Measurements from ENCODE around the gene TOMM40L.
A peak's percentile ranks its signal among the peaks of the same experiment; 100 is the strongest.

Gene TOMM40L

GRCh38 chr1:161225534-161226319, at the start of gene TOMM40L:
TOMM40L (plus strand) TSS chr1:161226060; CDS start chr1:161226490, 430 bp downstream.
- peak; percentile 90 for DNase-seq

GRCh38 chr1:161176468-161177111, 49.3 kb upstream of the TOMM40L start:
- DNase-seq, result no peak

DNA sequence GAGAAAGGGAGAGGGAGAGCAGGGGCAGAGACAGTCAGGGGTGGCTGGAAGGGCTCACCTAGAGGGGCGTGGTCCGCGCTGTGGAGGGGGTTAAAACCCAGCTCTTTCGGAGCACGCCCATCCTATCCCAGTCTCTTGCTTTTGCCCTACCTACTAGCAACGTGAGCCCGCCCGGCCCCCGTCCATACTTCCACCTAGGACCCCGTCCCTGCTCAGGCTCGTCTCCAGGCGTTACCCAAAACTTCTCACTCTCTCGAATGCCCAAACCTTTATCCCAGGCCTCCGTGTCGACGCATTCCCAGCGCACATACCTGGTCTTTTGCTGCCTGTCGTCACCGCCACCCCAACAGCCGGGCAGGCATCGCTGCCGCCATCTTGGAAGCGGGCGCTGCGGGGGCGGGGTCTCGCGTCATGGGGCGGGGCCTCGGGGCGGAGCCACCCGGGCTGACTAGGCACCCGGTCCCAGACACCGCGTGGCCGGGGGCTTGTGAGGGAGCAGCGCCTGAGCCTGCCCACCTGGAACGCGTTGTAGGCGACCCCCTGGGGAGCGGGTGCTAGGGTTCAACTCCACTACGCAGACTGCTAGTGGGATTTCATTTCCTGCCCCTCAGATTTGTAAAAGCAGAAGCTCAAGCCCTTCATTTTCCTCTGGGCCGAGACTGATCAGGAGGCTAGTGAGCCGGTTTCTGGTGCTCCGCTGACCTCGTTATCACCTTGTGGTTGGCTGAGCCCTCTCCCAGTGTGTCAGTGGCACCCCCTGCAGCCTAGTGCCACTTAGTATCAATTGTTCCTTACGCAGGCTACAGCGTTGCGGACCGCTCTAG, 48.5 kb upstream of the TOMM40L start, which contains the start of gene B4GALT3:
TSS of gene B4GALT3 (minus strand) at position 396 of the 824 bp plus-strand sequence. CDS start 1,447 bp downstream, outside the sequence.
- peak; percentile 75 for DNase-seq

GRCh38 chr1:161177936-161178244, 48.0 kb upstream of the TOMM40L start:
- DNase-seq, result no peak

GRCh38 chr1:161179698-161180097, 46.2 kb upstream of the TOMM40L start:
- no peak for DNase-seq

GRCh38 chr1:161180639-161181038, 45.2 kb upstream of the TOMM40L start:
- DNase-seq, result no peak

- DNase-seq, result no peak
Observed at GRCh38 chr1:161182214-161182613, 43.6 kb upstream of the TOMM40L start.

DNA sequence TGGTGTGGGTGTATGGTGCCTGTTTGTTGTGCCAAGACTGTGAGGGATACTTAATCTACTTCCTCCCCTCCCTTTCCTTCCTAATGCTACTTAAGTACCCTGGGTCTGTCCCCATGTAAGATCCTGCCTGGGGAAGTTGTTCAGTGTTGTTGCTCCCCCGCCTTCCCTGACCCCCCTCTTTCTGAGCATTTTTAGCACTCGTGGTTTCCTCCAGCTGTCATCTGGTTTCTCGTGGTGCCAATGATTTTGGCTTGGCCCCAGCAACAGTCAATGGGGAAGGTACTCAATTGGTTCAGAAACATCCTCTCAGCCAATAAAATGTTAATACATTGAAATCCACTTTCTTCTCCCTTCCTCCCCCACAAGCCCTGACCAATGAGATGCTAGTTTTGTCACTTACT, 40.6 kb upstream of the TOMM40L start:
- DNase-seq, result no peak

DNA sequence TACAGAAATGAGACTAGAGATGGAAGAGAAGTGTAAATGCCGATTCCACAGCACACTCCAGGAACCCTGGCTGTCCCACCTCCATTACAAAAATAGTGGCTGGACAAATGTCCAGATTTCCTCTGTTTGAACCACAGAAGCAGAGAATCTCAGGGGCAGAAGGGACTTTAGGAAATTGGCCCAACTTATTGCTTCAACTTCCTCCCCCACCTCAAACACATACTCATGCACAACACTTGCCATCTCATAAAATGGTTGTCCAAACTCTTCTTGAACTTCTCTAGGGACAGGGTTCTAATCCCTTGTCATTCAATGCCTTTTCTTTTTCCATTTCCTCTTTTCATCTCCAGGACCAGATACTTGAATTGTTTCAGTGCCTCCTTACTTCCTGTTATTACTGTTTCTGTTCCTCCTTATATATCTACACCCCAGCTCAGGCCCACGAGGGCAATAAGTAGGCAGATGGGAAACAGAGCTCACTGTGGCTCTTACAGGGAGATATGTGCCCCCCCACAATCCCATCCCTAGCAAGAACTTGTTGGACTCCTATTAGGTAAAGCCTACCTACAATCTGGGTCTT, 40.0 kb upstream of the TOMM40L start:
- DNase-seq, result no peak

DNA sequence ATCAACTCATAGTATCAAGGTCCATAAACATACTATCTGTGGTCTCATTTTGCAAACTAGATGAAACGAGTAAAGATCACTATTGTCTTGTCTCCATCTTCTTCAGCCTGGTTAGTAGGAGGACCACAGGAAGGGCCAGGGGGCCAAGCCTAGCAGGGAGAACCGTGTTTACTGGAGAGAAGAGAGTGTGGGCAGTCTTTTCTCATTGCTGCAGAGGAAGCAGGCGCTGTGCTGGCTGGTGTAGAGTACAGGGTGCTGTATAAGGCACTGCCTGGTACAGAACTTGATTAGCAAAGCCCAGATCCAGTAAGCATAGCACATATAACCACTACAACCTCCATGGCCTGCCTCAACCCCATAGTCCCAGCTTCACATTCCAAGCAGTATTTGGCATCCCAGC, 38.5 kb upstream of the TOMM40L start:
- DNase-seq, result no peak

DNA sequence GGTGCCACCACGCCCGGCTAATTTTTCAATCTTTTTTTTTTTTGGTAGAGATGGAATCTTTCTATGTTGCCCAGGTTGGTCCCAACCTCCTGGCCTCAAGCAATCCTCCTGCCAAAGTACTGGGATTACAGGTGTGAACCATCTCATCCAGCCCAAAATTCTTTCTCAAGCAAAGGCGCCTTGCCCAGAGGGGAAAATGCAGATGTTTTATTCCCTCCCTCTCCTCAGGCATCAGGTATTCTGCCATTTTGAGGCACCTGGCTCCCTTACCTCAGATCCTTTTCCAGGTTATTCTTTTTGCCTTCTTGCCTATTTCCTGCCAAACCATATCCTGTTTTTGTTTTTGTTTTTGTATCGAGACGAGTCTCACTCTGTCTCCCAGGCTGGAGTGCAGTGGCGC, 37.5 kb upstream of the TOMM40L start:
- no peak for DNase-seq

DNA sequence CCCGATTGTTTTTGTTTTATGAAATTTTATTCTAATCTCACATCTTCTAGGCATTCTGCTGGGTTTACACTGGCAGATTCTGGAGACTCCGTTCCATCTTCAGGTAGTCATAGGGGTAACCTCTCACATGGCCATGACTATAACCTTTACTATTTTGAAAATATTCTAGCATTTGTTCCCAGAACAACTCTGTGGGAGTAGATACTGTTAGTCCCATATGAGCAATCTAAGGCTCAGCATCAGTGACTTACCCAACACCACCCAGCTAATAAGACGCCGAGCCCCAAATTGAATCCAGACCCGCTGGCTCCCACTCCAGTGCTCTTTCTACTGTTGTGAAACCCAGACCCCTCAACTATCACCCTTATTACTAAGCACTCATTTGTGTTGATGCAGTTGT, 36.8 kb upstream of the TOMM40L start:
- DNase-seq, result no peak

DNA sequence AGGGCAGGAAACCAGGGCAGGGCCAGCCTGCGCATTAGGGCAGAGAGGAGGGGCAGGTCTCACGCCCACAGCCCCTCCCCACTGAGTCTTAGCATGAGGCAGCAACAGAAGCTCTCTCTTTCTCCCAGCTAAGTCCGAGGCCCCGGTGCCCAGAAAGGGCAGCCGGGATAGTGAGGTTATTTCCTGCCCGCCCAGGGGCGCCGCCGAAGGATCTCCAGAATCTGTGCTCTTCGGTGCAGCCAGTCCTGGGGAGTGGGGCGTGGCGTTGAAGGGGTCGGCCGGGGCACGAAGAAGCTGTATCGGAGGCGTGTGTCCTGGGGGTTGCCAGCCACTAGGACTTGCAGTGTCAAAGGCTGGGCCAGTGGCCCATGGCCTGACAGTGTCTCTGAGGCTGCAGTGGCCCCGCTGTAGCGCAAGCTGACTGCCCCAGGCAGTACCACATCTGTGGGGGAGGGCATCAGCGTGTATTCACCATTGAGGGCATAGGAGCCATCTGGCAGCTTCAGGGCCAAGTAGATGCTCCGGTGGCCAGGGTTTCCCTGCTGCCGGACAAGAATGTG, 34.8 kb upstream of the TOMM40L start:
- DNase-seq, result no peak

DNA sequence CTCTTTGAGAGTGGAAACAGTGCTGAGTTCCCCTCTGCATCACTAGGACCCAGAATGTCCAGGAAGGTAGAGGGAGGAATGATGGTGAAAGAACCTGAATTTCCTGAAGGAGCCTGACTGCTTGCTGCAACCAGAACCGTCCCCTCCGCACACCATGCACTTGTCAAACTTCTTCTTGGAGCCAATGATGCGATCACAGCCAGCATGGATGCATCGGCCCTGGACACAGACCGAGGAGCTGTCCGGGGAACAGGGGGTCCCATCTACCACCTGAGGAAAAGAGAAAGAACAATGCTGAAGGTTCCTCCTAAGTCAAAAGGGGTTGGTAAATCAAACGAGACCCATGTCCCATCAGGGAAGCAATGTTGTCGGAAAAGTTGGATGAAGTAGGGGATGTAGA, 33.9 kb upstream of the TOMM40L start:
- DNase-seq, result no peak

DNA sequence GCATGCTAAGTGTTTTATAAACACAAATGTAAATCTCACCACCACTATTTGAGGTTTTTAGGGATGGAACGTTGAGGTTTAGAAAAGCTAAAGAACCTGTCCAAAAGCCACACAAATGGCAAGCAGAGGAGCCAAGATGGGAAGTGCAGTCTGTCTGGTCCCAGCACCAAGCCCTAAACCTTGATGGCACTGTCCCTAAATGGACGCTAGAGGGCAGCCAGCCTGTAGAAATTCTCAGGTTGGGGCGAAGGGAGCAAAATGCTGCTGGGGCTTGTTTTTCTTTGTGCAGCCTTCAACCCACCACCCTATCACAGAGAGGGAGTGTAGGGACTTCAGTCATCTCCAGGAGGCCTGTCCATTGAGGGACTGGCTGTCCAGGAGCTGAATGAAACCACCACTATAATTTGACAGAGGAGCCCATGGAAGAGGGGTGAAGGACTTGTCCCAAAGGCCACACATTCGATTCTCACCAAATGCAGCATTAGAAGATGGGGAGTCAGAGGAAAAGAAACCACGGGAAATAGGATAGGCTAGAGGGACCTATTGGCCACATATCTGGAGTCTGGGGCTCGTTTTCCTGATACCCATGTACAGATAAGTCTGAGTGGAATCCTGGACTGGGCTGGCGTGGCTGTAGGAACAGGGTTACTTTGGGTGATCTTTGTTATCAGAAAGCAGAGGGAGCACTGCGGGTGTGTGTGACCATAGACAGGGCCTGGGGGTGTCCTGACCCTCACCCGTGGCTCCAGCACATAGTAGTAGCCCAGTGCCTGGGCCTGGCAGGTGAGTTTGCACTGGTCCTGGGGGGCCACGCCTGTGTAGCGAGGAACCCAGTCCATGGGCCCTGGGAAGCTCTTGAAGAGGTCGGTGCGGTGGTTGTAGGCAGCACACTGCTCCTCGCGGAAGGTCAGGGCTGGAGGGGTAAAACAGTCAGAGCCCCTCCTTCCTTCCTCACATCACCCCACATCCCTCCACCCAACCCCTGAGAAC, 33.1 kb upstream of the TOMM40L start:
- peak; percentile 44 for DNase-seq

GRCh38 chr1:161193561-161194235, 32.2 kb upstream of the TOMM40L start:
- DNase-seq, result no peak

DNA sequence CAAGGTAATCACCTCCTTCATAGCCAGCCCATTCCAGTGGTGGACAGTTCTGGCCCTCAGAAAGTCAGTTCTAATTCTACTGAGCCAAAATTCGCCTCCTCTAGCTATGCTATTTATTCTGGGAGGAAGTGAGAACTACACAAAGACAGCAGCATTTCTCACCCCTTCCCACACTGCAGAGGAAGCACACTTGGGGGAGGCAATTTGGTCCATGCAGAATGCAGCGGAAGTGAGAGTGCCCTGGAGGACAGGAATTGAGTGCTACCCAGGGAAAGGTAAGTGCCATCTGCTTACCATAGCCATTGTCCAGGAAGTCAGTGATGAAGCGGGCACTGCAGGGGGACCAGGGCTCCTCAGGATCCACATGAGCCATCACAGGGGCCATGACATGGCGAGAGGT, 30.7 kb upstream of the TOMM40L start:
- no peak for DNase-seq

DNA sequence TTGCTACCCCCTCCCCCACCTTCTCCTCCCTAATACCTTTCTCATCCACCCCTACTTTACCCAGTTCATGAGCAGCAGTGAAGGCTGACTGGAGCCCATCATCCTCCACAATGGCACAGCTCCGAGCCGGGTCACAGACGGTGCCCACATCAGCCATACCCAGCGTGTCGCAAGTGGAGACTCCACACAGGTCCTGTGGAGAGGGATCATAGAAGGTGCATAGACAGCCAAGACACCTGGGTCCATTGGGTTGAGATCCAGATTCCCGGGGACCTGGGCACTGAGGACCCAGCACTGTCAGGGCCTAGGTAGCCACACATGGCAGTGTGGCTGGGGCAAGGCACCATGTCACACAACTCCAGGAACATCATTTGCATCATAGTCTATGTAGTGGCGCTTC, 29.7 kb upstream of the TOMM40L start:
- no peak for DNase-seq

- DNase-seq, result no peak
Observed at GRCh38 chr1:161196521-161197451, 29.1 kb upstream of the TOMM40L start.

Measured in T1000 (cell line).